GM12801 (cell line): Measurements from ENCODE around the gene TENT5A.

ENCODE experiments used
- TF ChIP-seq, protein P1 (sequence below): IDR thresholded peaks from one replicate; pipeline ENCODE4 v1.5.1; 2011; ENCODE audit warnings: control low read depth; ENCODE audit not compliant: insufficient read length; ENCODE audit errors: extremely low read depth

TENT5A gene

DNA sequence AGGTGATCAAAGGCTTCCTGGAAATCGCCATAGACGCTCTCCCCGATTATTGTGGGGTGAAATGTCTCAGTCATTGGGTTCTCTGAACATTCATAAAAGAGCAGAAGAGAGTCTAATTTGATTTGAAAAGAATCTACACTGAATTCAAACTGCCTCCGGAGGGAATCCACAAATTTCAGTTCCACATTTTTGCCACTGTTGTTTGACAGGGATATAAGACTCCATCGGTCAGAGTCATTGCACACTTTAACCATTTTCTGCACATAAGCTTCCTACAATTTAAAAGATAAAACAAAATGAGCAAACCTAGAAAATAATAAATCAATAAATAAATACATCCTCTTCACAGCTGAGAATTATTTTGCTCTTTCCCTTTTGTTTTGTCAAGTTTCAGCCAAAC, 2.3 kb downstream of the TENT5A start:
- TF ChIP-seq, protein P1, sequence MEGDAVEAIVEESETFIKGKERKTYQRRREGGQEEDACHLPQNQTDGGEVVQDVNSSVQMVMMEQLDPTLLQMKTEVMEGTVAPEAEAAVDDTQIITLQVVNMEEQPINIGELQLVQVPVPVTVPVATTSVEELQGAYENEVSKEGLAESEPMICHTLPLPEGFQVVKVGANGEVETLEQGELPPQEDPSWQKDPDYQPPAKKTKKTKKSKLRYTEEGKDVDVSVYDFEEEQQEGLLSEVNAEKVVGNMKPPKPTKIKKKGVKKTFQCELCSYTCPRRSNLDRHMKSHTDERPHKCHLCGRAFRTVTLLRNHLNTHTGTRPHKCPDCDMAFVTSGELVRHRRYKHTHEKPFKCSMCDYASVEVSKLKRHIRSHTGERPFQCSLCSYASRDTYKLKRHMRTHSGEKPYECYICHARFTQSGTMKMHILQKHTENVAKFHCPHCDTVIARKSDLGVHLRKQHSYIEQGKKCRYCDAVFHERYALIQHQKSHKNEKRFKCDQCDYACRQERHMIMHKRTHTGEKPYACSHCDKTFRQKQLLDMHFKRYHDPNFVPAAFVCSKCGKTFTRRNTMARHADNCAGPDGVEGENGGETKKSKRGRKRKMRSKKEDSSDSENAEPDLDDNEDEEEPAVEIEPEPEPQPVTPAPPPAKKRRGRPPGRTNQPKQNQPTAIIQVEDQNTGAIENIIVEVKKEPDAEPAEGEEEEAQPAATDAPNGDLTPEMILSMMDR, result no peak

DNA sequence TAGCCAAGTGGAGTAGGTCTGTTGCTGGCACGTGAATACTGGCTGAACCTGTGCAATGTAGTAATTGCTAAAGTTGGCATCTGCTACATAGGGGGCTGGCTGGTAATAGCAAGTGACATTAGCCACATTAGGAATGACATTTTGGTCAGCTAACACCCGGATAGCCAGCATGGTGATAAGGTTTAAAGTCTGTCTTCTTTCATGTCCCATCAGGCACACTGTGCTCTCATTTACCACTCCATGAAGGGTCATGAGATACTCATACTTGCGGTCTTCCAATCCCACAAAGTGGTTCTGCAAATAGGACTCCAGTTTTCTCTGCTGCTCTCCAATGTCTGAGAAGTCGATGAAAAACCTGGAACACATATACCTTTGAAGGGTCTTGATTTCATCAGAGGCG, 2.8 kb downstream of the TENT5A start:
- TF ChIP-seq, protein P1, result no peak

DNA sequence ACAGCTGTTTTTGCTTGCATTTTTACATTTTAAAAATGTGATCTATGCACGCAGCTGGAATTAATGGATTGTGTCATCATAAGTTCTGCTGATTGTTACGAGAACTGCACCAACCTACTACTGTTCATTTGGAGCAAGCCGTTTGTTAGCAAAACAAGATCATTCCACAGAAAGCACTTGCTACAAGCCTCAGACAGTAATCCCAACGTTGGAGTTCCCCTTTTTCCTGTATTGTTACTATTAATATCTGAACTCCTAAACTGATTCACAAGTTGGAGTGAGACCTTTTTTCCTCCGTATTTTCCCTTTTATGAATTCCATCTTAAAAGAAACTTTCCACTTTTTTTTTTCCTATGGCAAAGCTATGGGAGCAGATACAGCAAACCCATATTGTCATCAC, 3.5 kb downstream of the TENT5A start:
- TF ChIP-seq, protein P1, result no peak

DNA sequence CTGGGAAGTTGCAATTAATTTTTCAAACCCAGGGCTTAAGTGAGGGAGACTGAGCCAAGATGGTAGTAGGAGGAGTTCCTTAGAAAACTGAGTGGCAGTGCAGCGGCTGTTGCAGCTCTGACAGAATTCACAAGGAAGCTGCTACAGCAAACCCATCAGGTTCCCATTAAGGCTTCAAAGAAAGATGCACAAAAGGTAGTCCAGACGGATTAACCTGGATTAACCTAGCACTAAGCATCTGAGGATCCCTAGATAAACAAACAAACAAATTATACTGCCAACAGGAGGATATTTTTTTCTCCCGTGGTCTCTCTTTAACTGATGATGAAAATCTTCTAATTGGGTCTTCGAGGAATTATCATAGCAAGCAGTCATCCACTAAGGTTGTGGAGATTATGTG, 5.2 kb downstream of the TENT5A start:
- TF ChIP-seq, protein P1, result no peak

DNA sequence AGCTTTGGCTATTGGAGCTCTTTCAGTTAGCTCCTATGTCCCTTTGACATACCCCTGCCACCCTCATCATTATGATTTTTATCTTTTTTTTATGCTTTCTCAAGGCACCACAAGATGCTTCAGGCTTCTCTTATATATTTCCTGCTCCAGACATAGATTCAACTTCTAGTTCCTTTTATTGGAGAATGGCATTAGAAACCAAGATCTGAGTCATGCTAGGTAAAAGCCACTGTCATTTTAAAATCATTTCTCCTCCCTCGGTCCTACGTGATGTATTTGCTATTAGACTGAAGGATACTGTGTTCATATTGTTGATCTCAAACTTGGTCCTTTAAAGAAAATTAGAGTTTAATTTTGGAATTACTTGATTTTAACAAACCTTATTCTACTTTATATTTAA, 8.3 kb downstream of the TENT5A start:
- TF ChIP-seq, protein P1, result no peak

DNA sequence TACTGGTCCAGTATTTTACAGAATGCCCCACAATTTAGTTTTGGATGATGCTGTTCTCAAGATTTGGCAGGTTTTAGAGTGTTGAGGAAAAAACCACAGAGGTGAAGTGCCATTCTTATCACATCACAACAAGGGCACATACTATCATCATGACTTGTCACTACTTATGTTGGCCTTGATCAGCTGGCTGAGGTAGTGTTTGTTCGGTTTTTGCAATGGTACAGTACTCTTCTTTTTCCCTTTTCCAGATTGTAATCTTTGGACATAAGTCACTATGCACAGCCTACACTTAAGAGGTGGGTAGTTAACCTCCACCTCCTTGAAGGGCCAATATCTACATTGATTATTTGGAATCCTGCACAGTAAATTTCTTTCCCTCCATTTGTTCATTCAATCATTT, 8.8 kb downstream of the TENT5A start:
- TF ChIP-seq, protein P1, result no peak

DNA sequence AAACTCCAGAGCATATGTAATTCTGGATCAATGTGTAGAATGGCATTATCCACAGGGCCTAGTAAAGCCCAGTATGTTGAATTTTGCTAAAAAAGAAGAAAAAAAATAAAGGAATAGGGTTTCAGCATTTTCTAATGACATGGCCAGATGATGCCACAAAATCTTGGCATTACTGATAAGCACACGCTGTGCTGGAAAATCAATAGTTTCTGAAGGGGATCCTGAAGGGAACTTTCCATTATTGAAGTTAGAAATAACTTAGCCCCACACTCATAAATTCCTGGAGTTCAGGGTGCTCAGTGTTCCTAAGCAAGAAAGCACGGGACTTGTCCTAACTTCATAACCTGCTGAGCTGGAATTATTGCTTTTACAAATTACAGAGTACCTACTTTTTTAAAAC, 10.8 kb downstream of the TENT5A start:
- TF ChIP-seq, protein P1, result no peak
